IPS-18a (cell line): Measurements from ENCODE around the gene PLEKHA4.
"Not testable (repeated sequence)": the region's sequence is repeated elsewhere in the genome, so short reads cannot be mapped to it uniquely, and the experiment has no call there.

ENCODE experiments used
- H3K27ac ChIP-seq: one replicate; pipeline ENCODE4 v1.5.1; 2013; ENCODE audit warnings: low read length
- H3K27me3 ChIP-seq: one replicate; pipeline ENCODE4 v1.6.1; 2013; ENCODE audit warnings: mild to moderate bottlenecking, low read length; ENCODE audit not compliant: control insufficient read depth, insufficient read depth
- H3K36me3 ChIP-seq: one replicate; pipeline ENCODE4 v1.6.1; 2013; ENCODE audit warnings: low read depth, low read length; ENCODE audit not compliant: control insufficient read depth
- H3K4me1 ChIP-seq: one replicate; pipeline ENCODE4 v1.6.1; 2013; ENCODE audit warnings: low read depth, low read length; ENCODE audit not compliant: control insufficient read depth
- H3K4me3 ChIP-seq: one replicate; pipeline ENCODE4 v1.5.1; 2013; ENCODE audit warnings: low read length
- H3K9ac ChIP-seq: one replicate; pipeline ENCODE4 v1.6.1; 2013; ENCODE audit warnings: mild to moderate bottlenecking, low read length, moderate library complexity
- H3K9me3 ChIP-seq: one replicate; pipeline ENCODE4 v1.6.1; 2013; ENCODE audit warnings: low read depth, low read length; ENCODE audit not compliant: control insufficient read depth

The PLEKHA4 gene

DNA sequence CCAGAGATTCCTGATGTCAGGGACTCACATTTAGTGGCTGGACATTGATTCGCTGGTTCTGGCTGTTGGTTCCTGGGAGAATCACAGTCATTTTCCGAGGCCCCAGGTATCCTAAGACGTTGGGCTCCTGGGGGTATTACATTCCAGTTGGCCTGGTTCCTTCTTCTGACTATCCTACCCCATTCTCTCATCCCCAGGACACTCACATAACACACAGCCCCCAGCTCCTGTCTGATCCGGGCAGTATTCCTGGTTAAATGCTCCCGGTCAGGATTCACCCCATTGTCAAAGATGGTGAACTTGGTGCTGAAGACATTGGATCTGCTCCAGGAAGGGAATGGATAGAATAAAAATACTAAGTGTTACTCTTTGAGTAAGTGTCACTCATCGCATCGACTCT is 15.3 kb upstream of the PLEKHA4 start:
- Histone ChIP-seq H3K27me3 (no peaks in the 10 kb centered on the region), H3K4me3 (no peak overlapping the region), H3K36me3 (no peaks in the 10 kb centered on the region), H3K4me1 (peaks cover 6% of the 10 kb centered on the region), H3K27ac (no peak overlapping the region), H3K9me3 (no peaks in the 10 kb centered on the region), H3K9ac (no peak overlapping the region)

DNA sequence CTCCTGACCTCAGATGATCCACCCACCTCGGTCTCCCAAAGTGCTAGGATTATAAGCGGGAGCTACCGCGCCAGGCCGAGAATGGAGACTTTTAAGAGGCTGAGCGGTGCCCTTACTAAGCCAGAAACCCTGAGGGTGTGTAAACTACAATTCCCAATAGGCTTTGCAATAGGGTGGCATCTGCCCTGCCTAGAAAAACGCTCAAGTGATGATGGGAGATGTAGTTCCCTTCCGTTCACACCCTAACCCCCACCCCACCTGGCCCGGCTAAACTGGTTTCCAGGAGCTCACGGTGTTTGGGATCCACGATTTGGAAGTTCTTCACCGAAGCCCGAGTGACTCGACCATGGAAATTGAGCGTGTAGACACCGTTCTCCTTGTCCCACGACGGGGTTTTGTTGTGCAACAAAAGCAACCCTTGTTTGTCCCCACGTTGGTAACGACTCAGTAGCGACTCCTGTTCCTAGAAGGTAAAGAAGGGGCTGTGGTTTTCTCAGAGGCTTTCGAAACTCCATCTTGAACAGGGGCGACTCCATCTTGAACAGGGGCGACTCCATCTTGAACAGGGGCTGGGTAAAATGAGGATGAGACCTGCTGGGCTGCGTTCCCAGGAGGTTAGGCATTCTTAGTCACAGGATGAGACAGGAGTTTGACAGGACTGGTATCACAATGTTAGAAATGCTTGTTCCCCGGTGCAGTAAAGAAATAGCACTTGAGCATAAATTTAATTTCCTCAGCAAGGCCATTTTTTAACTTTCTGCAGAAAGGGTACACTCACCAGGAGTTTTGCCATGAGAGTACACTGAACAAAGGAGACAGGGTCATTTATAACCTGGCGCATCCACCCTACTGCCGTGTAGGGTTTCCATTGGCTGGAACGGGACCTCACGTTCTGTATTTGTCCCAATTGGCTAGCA is 13.6 kb upstream of the PLEKHA4 start:
- no peaks in the 10 kb centered on the region for H3K9me3 ChIP-seq
- no peak overlapping the region for H3K27ac ChIP-seq
- H3K36me3 ChIP-seq, result no peaks in the 10 kb centered on the region
- no peaks in the 10 kb centered on the region for H3K27me3 ChIP-seq
- no peak overlapping the region for H3K4me3 ChIP-seq
- H3K4me1 ChIP-seq, result peaks cover 6% of the 10 kb centered on the region
- H3K9ac ChIP-seq, result no peak overlapping the region

DNA sequence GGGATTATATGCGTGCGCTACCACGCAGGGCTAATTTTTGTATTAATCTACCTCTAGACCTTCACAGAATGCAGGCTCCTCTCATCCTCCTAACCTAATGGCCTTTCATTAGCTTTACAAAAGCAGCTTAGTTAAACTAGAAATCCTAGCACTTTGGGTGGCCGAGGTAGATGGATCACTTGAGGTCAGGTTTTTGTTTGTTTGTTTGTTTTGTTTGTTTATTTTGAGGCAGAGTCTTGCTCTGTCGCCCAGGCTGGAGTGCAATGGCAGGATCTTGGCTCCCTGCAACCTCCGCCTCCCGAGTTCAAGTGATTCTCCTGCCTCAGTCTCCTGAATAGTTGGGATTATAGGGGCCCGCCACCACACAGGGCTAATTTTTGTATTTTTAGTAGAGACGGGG is 11.3 kb upstream of the PLEKHA4 start:
- H3K27me3 ChIP-seq, H3K9me3 ChIP-seq, H3K9ac ChIP-seq, H3K4me3 ChIP-seq, H3K4me1 ChIP-seq, H3K27ac ChIP-seq: not testable (repeated sequence)
- peaks cover 14% of the 10 kb centered on the region for H3K36me3 ChIP-seq

DNA sequence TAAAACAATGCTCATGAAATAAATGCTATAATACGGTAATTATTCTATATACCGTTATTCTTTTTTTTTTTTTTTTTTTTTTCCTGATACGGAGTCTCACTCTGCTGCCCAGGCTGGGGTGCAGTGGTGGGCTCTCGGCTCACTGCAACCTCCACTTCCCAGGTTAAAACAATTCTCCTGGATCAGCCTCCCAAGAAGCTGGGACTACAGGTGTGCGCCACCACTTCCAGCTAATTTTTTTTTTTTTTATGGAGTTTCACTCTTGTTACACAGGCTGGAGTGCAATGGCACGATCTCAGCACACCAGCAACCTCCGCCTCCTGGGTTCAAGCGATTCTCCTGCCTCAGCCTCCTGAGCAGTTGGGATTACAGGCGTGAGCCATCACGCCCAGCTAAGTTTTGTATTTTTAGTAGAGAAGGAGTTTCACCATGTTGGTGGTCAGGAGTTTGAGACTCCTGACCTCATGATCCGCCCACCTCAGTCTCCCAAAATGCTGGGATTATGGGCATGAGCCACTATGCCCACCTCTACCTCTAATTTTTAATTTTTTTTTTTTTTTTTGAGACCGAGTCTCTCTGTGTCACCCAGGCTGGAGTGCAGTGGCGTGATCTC is 10.7 kb upstream of the PLEKHA4 start:
- Histone ChIP-seq H3K27me3 (no peaks in the 10 kb centered on the region), H3K4me1 (peaks cover 6% of the 10 kb centered on the region), H3K36me3 (peaks cover 20% of the 10 kb centered on the region), H3K4me3 (no peak overlapping the region), H3K27ac (no peak overlapping the region), H3K9me3 (no peaks in the 10 kb centered on the region), H3K9ac (no peak overlapping the region)

DNA sequence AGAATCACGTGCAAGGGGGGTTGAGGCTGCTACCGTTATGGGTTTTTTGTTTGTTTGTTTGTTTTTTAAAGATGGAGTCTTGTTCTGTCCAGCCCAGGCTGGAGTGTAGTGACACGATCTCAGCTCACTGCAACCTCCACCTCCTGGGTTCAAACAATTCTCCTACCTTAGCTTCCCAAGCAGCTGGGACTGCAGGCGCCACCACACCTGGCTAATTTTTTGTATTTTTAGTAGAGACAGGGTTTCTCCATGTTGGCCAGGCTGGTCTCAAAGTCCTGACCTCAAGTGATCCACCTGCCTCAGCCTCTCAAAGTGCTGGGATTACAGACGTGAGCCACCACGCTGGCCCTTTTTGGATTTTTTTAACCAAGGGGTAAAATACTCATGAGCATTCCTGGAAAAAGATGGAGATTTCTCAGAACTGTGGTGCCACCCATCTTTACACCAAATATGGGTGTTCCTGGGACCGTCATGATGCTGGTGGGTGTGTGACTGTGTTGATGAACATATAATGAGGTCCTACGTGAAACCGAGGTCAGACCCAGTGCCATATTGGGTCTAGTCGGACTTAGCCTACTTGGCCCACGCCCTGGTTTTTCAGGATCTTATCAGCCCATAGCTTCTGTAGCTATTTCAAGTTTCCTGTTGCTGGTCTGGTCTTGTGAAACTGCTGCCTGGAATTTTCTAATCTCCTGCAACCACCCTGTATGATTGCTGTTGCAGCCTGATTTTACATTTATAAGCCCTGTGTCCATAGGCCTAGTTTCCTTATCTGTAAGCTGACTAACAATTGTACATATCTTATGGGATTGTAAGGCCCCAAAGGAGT is 10.0 kb upstream of the PLEKHA4 start:
- Histone ChIP-seq H3K9ac (no peak overlapping the region), H3K27ac (no peak overlapping the region), H3K9me3 (no peaks in the 10 kb centered on the region), H3K36me3 (peaks cover 27% of the 10 kb centered on the region), H3K27me3 (no peaks in the 10 kb centered on the region), H3K4me1 (peaks cover 8% of the 10 kb centered on the region), H3K4me3 (no peak overlapping the region)

DNA sequence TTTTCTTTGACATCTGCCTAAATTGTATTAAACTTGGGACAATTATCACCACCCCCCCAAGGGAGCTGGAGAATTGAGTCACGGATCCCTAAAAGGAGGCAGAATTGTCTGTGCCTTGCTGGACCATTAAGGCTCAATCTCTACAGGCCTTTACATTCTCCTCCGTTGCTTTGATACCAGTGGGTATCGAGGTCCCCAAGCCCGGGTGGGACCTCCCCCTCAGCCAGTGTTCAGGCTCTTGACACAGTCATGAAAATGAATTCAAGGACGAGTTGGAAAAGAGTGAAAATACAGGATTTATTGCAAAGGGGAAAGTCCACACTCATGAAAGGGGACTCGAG is 9.4 kb upstream of the PLEKHA4 start:
- Histone ChIP-seq H3K36me3 (peaks cover 29% of the 10 kb centered on the region), H3K27me3 (no peaks in the 10 kb centered on the region), H3K9me3 (no peaks in the 10 kb centered on the region), H3K4me1 (peaks cover 12% of the 10 kb centered on the region), H3K27ac (no peak overlapping the region), H3K9ac (no peak overlapping the region), H3K4me3 (no peak overlapping the region)

DNA sequence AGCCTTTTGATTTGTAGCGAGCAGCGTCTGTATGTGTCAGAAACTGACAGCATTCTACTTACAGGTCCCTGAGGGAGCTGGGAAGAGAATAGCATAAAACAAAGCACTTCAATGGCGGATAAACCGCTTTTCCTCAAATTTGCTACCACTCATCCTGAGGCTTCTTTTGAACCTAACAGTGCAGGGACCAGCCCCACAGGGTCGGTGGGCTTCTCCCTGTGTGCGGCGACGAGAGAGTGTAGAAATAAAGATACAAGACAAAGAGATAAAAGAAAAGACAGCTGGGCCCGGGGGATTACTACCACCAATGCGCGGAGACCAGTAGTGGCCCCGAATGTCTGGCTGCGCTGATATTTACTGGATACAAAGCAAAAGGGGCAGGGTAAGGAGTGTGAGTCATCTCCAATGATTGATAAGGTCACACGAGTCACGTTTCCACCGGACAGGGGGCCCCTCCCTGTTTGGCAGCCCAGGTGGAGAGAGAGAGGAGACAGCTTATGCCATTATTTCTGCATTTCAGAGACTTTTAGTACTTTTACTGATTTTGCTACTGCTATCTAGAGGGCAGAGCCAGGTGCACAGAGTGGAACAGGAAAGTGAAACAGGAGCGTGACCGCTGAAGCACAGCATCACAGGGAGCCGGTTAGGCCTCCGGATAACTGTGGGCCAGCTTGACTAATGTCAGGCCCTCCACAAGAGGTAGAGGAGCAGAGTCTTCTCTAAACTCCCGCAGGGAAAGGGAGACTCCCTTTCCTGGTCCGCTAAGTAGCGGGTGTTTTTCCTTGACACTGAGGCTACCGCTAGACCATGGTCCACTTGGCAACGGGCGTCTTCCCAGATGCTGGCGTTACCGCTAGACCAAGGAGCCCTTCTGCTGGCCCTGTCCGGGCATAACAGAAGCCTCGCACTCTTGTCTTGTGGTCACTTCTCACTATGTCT is 7.9 kb upstream of the PLEKHA4 start:
- H3K36me3 ChIP-seq, result peaks cover 29% of the 10 kb centered on the region
- not testable (repeated sequence) for H3K4me3 ChIP-seq, H3K4me1 ChIP-seq, H3K27me3 ChIP-seq, H3K9me3 ChIP-seq, H3K9ac ChIP-seq, H3K27ac ChIP-seq

DNA sequence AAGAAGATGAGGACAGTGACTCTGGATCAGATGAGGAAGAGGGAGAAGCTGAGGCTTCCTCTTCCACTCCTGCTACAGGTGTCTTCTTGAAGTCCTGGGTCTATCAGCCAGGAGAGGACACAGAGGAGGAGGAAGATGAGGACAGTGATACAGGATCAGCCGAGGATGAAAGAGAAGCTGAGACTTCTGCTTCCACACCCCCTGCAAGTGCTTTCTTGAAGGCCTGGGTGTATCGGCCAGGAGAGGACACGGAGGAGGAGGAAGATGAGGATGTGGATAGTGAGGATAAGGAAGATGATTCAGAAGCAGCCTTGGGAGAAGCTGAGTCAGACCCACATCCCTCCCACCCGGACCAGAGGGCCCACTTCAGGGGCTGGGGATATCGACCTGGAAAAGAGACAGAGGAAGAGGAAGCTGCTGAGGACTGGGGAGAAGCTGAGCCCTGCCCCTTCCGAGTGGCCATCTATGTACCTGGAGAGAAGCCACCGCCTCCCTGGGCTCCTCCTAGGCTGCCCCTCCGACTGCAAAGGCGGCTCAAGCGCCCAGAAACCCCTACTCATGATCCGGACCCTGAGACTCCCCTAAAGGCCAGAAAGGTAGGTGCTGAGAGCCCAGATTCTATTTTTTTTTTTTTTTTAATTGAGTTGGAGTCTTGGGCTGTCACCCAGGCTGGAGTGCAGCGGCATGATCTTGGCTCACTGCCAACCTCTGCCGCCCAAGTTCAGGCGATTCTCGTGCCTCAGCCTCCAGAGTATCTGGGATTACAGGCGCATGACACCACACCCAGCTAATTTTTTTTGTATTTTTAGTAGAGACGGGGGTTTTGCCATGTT is 6.1 kb upstream of the PLEKHA4 start:
- Histone ChIP-seq H3K9ac (no peak overlapping the region), H3K4me3 (no peak overlapping the region), H3K36me3 (peaks cover 29% of the 10 kb centered on the region), H3K27me3 (no peaks in the 10 kb centered on the region), H3K27ac (no peak overlapping the region), H3K9me3 (no peaks in the 10 kb centered on the region), H3K4me1 (peaks cover 6% of the 10 kb centered on the region)

DNA sequence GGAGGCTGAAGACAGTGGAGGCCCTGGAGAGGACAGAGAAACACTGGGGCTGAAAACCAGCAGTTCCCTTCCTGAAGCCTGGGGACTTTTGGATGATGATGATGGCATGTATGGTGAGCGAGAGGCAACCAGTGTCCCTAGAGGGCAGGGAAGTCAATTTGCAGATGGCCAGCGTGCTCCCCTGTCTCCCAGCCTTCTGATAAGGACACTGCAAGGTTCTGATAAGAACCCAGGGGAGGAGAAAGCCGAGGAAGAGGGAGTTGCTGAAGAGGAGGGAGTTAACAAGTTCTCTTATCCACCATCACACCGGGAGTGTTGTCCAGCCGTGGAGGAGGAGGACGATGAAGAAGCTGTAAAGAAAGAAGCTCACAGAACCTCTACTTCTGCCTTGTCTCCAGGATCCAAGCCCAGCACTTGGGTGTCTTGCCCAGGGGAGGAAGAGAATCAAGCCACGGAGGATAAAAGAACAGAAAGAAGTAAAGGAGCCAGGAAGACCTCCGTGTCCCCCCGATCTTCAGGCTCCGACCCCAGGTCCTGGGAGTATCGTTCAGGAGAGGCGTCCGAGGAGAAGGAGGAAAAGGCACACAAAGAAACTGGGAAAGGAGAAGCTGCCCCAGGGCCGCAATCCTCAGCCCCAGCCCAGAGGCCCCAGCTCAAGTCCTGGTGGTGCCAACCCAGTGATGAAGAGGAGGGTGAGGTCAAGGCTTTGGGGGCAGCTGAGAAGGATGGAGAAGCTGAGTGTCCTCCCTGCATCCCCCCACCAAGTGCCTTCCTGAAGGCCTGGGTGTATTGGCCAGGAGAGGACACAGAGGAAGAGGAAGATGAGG is 5.3 kb upstream of the PLEKHA4 start:
- Histone ChIP-seq H3K27me3 (no peaks in the 10 kb centered on the region), H3K36me3 (peaks cover 29% of the 10 kb centered on the region)

More for the DNA sequence above, 5.3 kb upstream of the PLEKHA4 start:
- Histone ChIP-seq H3K27ac (peak overlapping the region; percentile 96), H3K4me1 (peaks cover 10% of the 10 kb centered on the region), H3K9me3 (no peaks in the 10 kb centered on the region), H3K9ac (peak overlapping the region; percentile 100), H3K4me3 (peak overlapping the region; percentile 87)
